ENCODE measurements around the gene CSNK2A1.

GRCh38 chr20:478010-478948 is 65.3 kb downstream of the CSNK2A1 start:
- TF ChIP-seq, protein P1, sequence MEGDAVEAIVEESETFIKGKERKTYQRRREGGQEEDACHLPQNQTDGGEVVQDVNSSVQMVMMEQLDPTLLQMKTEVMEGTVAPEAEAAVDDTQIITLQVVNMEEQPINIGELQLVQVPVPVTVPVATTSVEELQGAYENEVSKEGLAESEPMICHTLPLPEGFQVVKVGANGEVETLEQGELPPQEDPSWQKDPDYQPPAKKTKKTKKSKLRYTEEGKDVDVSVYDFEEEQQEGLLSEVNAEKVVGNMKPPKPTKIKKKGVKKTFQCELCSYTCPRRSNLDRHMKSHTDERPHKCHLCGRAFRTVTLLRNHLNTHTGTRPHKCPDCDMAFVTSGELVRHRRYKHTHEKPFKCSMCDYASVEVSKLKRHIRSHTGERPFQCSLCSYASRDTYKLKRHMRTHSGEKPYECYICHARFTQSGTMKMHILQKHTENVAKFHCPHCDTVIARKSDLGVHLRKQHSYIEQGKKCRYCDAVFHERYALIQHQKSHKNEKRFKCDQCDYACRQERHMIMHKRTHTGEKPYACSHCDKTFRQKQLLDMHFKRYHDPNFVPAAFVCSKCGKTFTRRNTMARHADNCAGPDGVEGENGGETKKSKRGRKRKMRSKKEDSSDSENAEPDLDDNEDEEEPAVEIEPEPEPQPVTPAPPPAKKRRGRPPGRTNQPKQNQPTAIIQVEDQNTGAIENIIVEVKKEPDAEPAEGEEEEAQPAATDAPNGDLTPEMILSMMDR (IDR thresholded peaks at IDR 0.05; ENCODE audit: low read length) = no peak
- TF ChIP-seq EZH2 (optimal IDR thresholded peaks at IDR 0.05; ENCODE audit: low read depth, low read length) (no peak), EZH2phosphoT487 (IDR thresholded peaks at IDR 0.05; ENCODE audit: low read length) (no peak)

Data from MM.1S (cell line).